ENCODE measurements around the gene DIP2C.

Gene DIP2C

GRCh38 chr10:571166-571565 lies 118.3 kb downstream of the DIP2C start:
- DNase-seq (ENCODE audit: low spot score), result no peak

DNA sequence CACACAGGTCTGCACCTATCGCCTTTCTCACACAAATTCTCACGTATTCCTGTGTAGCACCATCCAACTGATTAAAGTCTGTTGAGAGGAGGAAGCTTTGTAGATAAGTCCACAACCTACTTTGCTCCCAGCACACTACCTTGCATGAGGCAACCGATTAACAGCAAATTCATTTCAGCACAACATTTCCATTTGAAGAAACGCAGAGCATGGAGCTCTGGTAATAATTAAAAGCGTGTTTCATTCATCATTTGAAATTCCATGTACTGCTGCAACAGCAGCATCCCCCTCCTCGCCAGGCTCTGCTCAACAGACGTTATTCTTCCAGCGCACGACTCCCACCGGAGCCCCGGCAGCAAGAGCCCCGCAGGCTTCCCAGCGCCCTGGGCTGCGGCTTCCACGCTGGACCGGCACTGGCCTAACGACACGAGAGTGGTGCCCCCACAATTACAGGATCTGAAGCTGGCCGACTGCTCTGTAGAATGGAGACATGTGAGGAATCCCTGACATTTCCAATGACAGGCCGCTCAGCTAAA lies 118.8 kb downstream of the DIP2C start:
- DNase-seq (ENCODE audit: low spot score), result no peak

DNA sequence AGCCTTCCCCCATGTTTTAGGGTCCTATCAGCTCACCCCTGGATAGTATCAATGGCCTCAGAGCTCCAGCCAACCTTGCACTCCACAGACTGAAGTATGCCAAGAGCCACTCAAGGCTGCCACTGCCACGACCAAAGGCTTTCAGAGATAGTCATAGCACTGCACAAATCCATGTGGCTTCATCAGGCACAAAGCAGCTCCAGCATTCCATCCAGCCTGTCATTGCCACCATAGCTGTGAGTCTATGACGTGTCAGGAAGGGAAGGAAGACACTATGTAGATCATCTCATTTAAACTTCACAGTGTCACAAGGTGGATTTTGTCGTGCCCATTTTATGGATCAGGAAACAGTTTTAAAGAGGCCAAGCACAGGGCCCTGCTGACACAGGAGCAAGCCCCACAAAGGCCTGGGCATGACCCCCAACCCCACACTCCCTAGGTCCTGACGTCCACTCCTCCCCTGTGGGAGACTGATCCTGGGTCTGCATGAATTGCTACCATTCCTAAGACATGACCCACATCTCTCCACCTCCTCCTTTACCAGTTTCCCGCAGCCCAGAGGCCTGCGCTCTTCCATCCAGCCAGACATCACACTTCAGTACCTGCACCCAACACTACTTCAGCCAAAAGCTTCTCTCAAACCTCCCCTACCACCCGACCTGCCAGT lies 119.4 kb downstream of the DIP2C start:
- no peak for DNase-seq (ENCODE audit: low spot score)

GRCh38 chr10:568848-569247 lies 120.6 kb downstream of the DIP2C start:
- DNase-seq (ENCODE audit: low spot score), result no peak

- DNase-seq (ENCODE audit: low spot score), result no peak
Measured at GRCh38 chr10:567869-568268, 121.6 kb downstream of the DIP2C start.

DNA sequence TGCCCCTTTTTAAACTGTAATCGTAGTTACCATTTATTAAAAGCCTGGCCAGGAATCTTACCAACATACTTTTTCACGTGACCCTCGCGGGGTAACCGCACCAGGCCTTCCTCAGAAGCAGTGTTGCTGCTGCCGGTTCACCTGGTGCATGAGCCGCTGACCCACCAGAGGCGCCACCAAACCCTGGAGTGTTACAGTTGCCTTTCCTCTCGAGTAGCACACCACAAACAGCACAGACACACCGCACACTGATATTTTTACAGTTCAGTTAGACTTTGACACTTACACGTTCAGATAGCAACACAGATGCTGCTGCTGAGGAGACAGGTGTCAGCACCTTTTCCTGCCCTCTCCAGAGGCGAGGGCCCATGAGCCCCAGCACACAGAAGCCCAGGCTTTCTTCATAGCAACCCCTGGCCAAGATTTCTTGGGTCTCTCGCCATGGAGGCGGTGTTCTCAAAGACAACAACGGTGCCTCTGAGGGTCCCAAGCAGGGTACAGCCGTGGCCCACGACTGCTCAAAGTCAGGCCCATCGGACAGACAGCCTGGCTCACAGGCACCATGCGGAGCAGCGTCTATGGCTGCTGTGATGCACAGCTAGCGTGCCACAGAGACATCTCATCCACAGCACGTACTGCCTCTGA lies 123.1 kb downstream of the DIP2C start:
- DNase-seq (ENCODE audit: low spot score), result no peak

GRCh38 chr10:565676-566075 lies 123.8 kb downstream of the DIP2C start:
- no peak for DNase-seq (ENCODE audit: low spot score)

- no peak for DNase-seq (ENCODE audit: low spot score)
Measured at GRCh38 chr10:565146-565545, 124.3 kb downstream of the DIP2C start.

DNA sequence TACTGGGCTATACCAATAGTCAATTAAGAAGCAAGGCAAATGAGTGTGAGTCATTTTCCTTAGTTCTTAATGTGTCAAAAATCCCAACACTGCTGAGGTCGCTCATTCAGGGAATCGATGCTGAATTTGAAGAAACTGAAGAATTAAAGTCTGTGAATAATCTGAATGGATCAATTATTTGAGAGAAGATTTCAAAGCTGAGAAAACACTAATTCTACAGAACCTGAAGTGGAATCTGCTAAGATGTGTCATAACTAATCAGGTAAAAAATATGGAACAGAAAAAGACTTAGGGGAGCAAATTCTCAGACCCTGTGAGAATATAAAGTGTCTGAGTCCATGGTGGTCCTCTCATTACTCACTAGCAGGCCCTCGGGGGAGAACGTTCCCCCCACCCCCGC lies 125.6 kb downstream of the DIP2C start:
- no peak for DNase-seq (ENCODE audit: low spot score)

DNA sequence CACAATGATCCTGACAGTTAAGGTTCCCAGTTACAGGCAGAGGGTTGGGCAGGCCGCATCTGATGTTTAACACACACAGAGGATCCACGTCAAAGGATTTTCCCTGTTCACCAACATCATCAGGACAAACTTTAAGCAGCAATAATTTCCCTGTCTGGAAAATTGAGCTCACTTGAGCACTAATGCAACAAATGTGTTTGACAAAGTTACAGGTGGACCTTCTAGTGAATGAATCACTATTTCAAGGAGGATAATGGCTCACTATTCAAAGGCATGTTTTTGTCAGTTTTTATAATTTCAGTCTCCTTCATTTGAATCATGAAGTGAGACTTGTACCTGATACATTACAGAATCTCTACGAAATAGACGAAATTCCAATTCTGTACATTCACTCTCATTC lies 127.3 kb downstream of the DIP2C start:
- DNase-seq (ENCODE audit: low spot score), result no peak

DNA sequence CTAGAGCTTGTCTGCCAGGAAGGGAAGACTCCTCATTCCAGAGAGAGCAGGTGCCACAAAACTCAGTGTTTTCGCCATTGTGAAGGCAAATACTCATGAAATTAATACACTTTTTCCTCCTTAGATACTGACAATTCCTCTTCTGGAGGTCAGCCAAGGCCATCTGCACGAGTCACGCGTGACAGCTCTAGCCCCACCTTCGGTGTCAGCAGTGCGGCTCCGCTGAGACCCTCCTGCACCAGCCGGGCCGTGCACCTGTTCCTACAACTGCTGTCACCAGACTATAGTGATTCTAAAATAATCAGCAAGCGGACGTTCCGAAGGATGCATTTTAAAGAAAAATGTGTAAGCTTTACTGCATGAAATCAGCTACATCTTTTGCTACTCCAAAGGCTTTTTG lies 127.7 kb downstream of the DIP2C start:
- no peak for DNase-seq (ENCODE audit: low spot score)

GRCh38 chr10:560314-560992 lies 129.0 kb downstream of the DIP2C start:
- DNase-seq (ENCODE audit: low spot score), result no peak

DNA sequence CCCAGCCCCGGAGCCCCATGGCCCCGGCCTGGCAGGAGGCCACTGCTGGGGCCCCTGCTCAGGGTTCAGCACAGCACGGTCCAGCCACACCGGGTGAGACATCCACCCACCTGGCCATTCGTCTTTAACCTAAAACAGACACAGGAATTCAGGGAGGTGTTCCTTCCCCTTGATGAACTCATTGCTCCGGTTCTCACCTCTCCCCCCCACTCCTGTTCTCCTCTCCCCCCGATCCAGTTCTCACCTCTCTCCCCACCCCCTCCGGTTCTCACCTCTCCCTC lies 129.8 kb downstream of the DIP2C start:
- no peak for DNase-seq (ENCODE audit: low spot score)

- DNase-seq (ENCODE audit: low spot score), result no peak
Measured at GRCh38 chr10:558891-559766, 130.3 kb downstream of the DIP2C start.

- no peak for DNase-seq (ENCODE audit: low spot score)
Measured at GRCh38 chr10:558364-558763, 131.1 kb downstream of the DIP2C start.

DNA sequence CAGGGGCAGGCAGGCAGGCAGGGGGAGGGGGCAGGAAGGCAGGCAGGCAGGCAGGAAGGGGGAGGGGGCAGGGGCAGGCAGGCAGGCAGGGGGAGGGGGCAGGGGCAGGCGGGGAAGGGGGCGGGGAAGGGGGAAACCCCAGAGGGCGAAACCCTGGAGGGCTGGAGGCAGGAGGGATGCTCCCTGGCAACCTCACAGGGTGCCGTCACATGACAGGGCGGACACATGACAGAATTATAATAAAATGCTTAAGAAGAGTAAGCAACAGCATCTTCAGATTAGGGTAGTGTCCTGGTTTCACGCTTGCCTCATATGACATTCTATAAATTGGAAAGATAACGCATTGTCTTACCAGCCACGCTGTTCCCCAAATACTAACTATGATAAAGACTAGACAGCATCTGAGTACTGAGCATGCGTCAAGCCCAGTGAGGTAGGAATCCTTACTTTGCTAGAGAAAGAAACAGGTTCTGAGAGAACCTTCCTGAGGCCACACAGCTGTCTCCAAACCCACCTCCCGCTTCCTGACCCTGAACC lies 131.6 kb downstream of the DIP2C start:
- no peak for DNase-seq (ENCODE audit: low spot score)

- DNase-seq (ENCODE audit: low spot score), result no peak
Measured at GRCh38 chr10:556971-557637, 132.4 kb downstream of the DIP2C start.

GRCh38 chr10:555682-556350 lies 133.7 kb downstream of the DIP2C start:
- DNase-seq (ENCODE audit: low spot score), result no peak

- no peak for DNase-seq (ENCODE audit: low spot score)
Measured at GRCh38 chr10:555281-555680, 134.2 kb downstream of the DIP2C start.

- DNase-seq (ENCODE audit: low spot score), result no peak
Measured at GRCh38 chr10:554182-554848, 135.2 kb downstream of the DIP2C start.

DNA sequence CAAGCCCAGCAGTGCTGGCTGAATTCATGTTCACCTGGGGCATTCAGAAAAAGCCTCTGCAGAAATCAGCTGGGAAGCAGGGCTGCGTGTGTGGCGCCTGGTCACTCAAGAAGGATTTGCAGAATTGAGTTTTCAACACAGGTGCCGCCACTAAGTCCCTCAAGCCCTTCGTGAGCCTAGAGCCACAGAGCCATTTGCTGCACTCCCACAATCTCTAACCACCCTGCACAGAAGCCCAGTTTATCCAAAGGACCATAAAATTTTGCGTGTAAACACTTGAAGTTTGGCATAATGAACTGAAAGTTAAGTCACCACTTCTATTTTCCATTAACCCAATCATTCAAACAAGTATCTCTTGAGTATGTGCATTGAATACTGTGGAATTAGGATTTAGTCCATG lies 136.2 kb downstream of the DIP2C start:
- no peak for DNase-seq (ENCODE audit: low spot score)
